Esophagus (tissue), 2 donors: ENCODE measurements around the gene PAFAH1B2. TPM values are rescaled to one million over a fixed set of nuclear protein-coding genes. Genes with fewer than 3 reads are reported as not detected.

Experiments used
- H3K27ac ChIP-seq, 2 donors: one replicate each; pipeline ENCODE4 v1.5.1; 2013; ENCODE audit warnings: low read depth in 2 of 2, mild to moderate bottlenecking in 2 of 2, inconsistent platforms in 1 of 2, low read length in 1 of 2, moderate library complexity in 1 of 2
- H3K27me3 ChIP-seq, 2 donors: one replicate each; pipeline ENCODE4 v1.6.1; 2013; ENCODE audit warnings: low read length in 2 of 2, control low read depth in 1 of 2, mild to moderate bottlenecking in 1 of 2; ENCODE audit not compliant: insufficient read depth in 2 of 2, control insufficient read depth in 1 of 2
- H3K36me3 ChIP-seq, 2 donors: one replicate each; pipeline ENCODE4 v1.6.1; 2013; ENCODE audit warnings: low read length in 1 of 2; ENCODE audit not compliant: control insufficient read depth in 2 of 2, insufficient read depth in 2 of 2
- H3K4me1 ChIP-seq, 2 donors: one replicate each; pipeline ENCODE4 v1.6.1; 2013; ENCODE audit warnings: low read length in 1 of 2; ENCODE audit not compliant: control insufficient read depth in 2 of 2, insufficient read depth in 2 of 2
- H3K4me3 ChIP-seq, 2 donors: one replicate each; pipeline ENCODE4 v1.5.1; 2013; ENCODE audit warnings: low read length in 2 of 2, mild to moderate bottlenecking in 2 of 2, low read depth in 1 of 2, moderate library complexity in 1 of 2
- H3K9me3 ChIP-seq, 2 donors: one replicate each; pipeline ENCODE4 v1.6.1; 2013; ENCODE audit warnings: mild to moderate bottlenecking in 2 of 2, low read depth in 1 of 2, low read length in 1 of 2, moderate library complexity in 1 of 2; ENCODE audit not compliant: control insufficient read depth in 2 of 2, insufficient read depth in 1 of 2
- WGBS, 2 donors: extraction: QIAGEN DNeasy Blood & Tissue Kit; methylation state at CpG; one replicate each; pipeline ENCODE4 v1.1.7; 2013; 5-methylcytosine and 5-hydroxymethylcytosine counted together
- polyA plus RNA-seq, 2 donors: library from polyadenylated mRNA; stranded (reverse); fragments of 200-250 nt; gene quantifications; one replicate each; pipeline ENCODE4 v1.2.3, GENCODE V29; 2013
- donor health status: healthy with polysubstance abuse.
- donor health status: Bipolar disorder and iron deficiency.

Gene PAFAH1B2
- polyA plus RNA-seq, 2 donors = 13.9 to 14.0 TPM

GRCh38 chr11:117223741-117224689 lies 79.9 kb downstream of the PAFAH1B2 start:
- WGBS, 2 donors = 78 to 86% methylated on average over 17 of the region's 17 CpGs
- Histone ChIP-seq H3K9me3 (no peaks in the 10 kb centered on the region), H3K27me3 (no peaks in the 10 kb centered on the region), H3K36me3 (peaks cover 28 to 54% of the 10 kb centered on the region in 2 donors), H3K27ac (peak overlapping the region in 1 of 2 donors; percentile 57), H3K4me1 (peaks cover 0 to 2% of the 10 kb centered on the region in 2 donors), H3K4me3 (no peak overlapping the region)

DNA sequence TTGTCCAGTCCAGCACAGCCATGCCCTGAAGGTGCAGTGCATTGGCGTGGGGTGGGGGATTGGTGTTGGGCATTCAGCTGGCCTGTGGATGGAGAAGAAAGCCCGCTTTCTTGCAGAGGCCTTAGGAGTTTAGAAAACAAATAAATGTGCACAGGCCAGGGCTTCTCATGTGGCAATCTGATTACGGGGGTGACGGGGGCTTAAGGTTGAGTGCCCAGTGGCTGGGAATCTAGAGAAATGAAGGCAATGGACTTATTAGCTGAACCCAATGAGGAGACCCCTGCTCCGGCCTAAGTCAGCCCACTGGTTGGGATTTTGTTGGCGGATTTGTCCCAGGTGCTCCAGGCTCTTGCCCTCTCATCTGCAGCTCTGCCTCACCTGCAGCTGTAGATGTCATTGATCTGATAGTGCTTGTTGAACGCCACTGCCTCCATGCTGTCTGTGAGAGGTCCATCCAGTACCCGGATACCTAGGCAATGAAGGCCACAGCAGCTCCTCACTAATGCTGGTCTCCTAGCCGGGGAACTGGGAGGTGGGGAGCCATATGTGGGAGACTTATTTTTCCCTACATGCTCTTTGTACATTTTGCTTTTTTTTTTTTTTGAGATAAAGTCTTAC lies 81.6 kb downstream of the PAFAH1B2 start:
- H3K27ac ChIP-seq = no peak overlapping the region
- H3K36me3 ChIP-seq = peaks cover 23 to 59% of the 10 kb centered on the region in 2 donors
- no peaks in the 10 kb centered on the region for H3K27me3 ChIP-seq
- peaks cover 0 to 2% of the 10 kb centered on the region in 2 donors for H3K4me1 ChIP-seq
- no peak overlapping the region for H3K4me3 ChIP-seq
- 93 to 94% methylated on average over 9 of the region's 9 CpGs for WGBS, 2 donors
- H3K9me3 ChIP-seq = no peaks in the 10 kb centered on the region

Other genes with a start within 250 kb of the PAFAH1B2 start
- 1 to 10 TPM; 6.4 to 7.0 TPM for gene SIK3, start 45.9 kb upstream of the PAFAH1B2 start, polyA plus RNA-seq
- gene SIDT2, start 34.5 kb downstream of the PAFAH1B2 start, polyA plus RNA-seq = 10 to 100 TPM in 1 of 2 donors, 1 to 10 TPM in 1; 8.3 to 11.3 TPM
- 1,000 to 10,000 TPM in 1 of 2 donors, 100 to 1,000 TPM in 1; 469 to 1,217 TPM for gene TAGLN, start 55.1 kb downstream of the PAFAH1B2 start, polyA plus RNA-seq
- gene PCSK7, start 87.8 kb downstream of the PAFAH1B2 start, polyA plus RNA-seq = 10 to 100 TPM; 22.8 to 37.3 TPM
- 1 to 10 TPM; 5.9 to 6.6 TPM for gene RNF214, start 88.4 kb downstream of the PAFAH1B2 start, polyA plus RNA-seq
- 1 to 10 TPM; 2.3 to 5.9 TPM for gene BACE1-AS, start 147.1 kb downstream of the PAFAH1B2 start, polyA plus RNA-seq
- 1 to 10 TPM; 4.9 to 6.9 TPM for gene BACE1, start 172.0 kb downstream of the PAFAH1B2 start, polyA plus RNA-seq
- 10 to 100 TPM in 1 of 2 donors, 1 to 10 TPM in 1; 8.0 to 19.8 TPM for gene CEP164, start 183.6 kb downstream of the PAFAH1B2 start, polyA plus RNA-seq